GM10248 (cell line): ENCODE measurements around the gene TMEM128.

Source experiments
- CTCF ChIA-PET: fragments of 300-600 bp; sonication (Branson Sonifier 250); formaldehyde crosslinking; extraction: SDS; loops from one replicate; lab custom pipeline; 2021; ENCODE audit warnings: antibody characterized with exemption; lab: Yijun Ruan, JAX
- POLR2A ChIA-PET: fragments of 350-650 bp; sonication (Branson Sonifier 250); formaldehyde crosslinking; extraction: SDS; loops from one replicate; lab custom pipeline; 2020; ENCODE audit warnings: antibody characterized with exemption; lab: Yijun Ruan, JAX
- DNase-seq: peaks from one replicate; pipeline ENCODE4 v3.0.0; 2012; ENCODE audit errors: extremely low spot score
- CTCF ChIP-seq: IDR thresholded peaks from 2 replicates; pipeline ENCODE4 v1.5.1; 2012; ENCODE audit warnings: mild to moderate bottlenecking, low read depth; ENCODE audit errors: extremely low read depth, missing control alignments, control extremely low read depth

The TMEM128 gene

DNA sequence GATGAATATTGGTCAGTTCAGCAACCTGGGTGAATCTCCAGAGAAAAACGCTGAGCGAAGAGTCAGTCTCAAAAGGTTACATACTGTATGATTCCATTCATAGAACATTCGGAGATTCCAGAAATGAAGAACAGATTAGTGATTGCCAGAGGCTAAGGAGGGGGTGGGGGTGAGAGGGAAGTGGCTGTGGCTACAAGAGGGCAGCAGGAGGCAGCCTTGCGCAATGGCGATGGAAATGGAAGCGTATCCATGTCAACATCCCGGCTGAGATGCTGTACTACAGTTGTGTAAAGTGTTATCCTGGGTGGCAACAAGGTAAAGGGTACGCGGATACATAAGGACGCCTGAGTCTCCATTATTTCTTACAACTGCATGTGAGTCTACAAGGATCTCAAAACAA is 23.9 kb upstream of the TMEM128 start:
- ChIA-PET CTCF (no interaction called here), POLR2A (interaction anchor here (0.6 kb wide), 1 partner anchor 20 kb away, joined by 6 read pairs; no protein-coding TSS in a partner anchor)
- no peak for DNase-seq
- TF ChIP-seq CTCF = no peak

GRCh38 chr4:4270529-4270928 is 22.5 kb upstream of the TMEM128 start:
- ChIA-PET CTCF (interaction anchor here (1.2 kb wide), 1 partner anchor 14 kb away, joined by 3 read pairs; no protein-coding TSS in a partner anchor), POLR2A (no interaction called here)
- TF ChIP-seq CTCF = no peak
- DNase-seq = no peak

- CTCF ChIA-PET = interaction anchor here (1.2 to 2.9 kb wide), 3 partner anchors 14 to 19 kb away, joined by 3 to 17 read pairs (median 4); no protein-coding TSS in a partner anchor
- POLR2A ChIA-PET = no interaction called here
- no peak for TF ChIP-seq CTCF
- DNase-seq = no peak
Measured at GRCh38 chr4:4269856-4270255, 21.8 kb upstream of the TMEM128 start.

GRCh38 chr4:4269331-4269731 is 21.3 kb upstream of the TMEM128 start:
- no peak for DNase-seq
- no peak for TF ChIP-seq CTCF
- POLR2A ChIA-PET = no interaction called here
- CTCF ChIA-PET = interaction anchor here (1.8 to 2.9 kb wide), 2 partner anchors 14 to 19 kb away, joined by 4 to 17 read pairs; no protein-coding TSS in a partner anchor

DNA sequence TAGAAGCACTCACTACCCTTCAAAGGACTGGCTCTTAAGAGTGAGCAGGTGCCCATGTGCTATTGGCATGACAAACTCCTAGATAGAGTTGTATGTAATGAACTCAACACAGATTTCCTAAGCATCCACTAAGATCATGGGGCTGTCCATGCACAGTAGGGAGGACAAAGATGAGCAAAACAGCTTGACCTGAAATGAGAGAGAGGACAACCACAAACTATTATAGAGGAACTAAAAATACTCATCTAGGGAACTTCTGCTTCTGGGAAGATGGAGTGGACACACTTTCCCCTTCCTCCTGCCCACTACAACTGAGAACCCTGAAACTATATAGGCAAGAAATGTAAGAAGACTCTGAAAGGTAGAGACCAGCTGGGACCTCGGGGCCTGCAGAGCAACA is 20.8 kb upstream of the TMEM128 start:
- no peak for DNase-seq
- TF ChIP-seq CTCF = no peak
- POLR2A ChIA-PET = no interaction called here
- CTCF ChIA-PET = interaction anchor here (1.3 to 2.9 kb wide), 3 partner anchors 9 to 18 kb away, joined by 3 to 17 read pairs (median 4); no protein-coding TSS in a partner anchor

GRCh38 chr4:4267981-4268380 is 20.0 kb upstream of the TMEM128 start:
- no peak for TF ChIP-seq CTCF
- ChIA-PET CTCF (interaction anchor here (1.3 to 2.9 kb wide), 5 partner anchors 8 to 18 kb away, joined by 3 to 17 read pairs (median 4); no protein-coding TSS in a partner anchor), POLR2A (no interaction called here)
- no peak for DNase-seq
